Right lobe of liver (tissue), 6 donors: Measurements from ENCODE around the gene SNF8. TPM values are rescaled to one million over a fixed set of nuclear protein-coding genes. Genes with fewer than 3 reads are reported as not detected.

Experiments
- ATAC-seq, 4 donors: fragments of 200-7000 bp; cut with Tn5 transposase; one replicate each; pipeline ENCODE4 v1.9.1; 2020; ENCODE audit warnings: mild to moderate bottlenecking in 4 of 4, moderate library complexity in 4 of 4
- DNase-seq, 3 donors: peaks; one replicate each; pipeline ENCODE4 v3.0.0-alpha.2; 2020
- H3K27ac ChIP-seq, 3 donors: fragments of 200-600 bp; one replicate each; pipeline ENCODE4 v1.8.0; 2022
- H3K27me3 ChIP-seq, 2 donors: fragments of 200-600 bp; one replicate each; pipeline ENCODE4 v1.8.0; 2022
- H3K36me3 ChIP-seq, 4 donors: fragments of 200-600 bp; sonication (generic) in 1 of 4; one replicate each; pipeline versions ENCODE4 v1.5.1 to v1.8.0; 2017 to 2022; ENCODE audit warnings: control low read depth in 1 of 4
- H3K4me1 ChIP-seq, 4 donors: fragments of 200-600 bp; sonication (generic) in 1 of 4; one replicate each; pipeline versions ENCODE4 v1.5.1 to v1.8.0; 2017 to 2022; ENCODE audit warnings: control low read depth in 1 of 4
- H3K4me3 ChIP-seq, 3 donors: fragments of 200-600 bp; one replicate each; pipeline ENCODE4 v1.8.0; 2022
- H3K9me3 ChIP-seq, 4 donors: fragments of 200-600 bp; sonication (generic) in 1 of 4; one replicate each; pipeline versions ENCODE4 v1.5.1 to v1.8.0; 2017 to 2022; ENCODE audit warnings: control low read depth in 1 of 4
- CTCF ChIP-seq, 4 donors: fragments of 200-600 bp in 3 of 4; fragments of 450-650 bp in 1 of 4; IDR thresholded peaks; one replicate each; pipeline versions ENCODE4 v1.5.1 to v1.8.0; 2016 to 2022; ENCODE audit warnings: antibody characterized with exemption in 4 of 4, mild to moderate bottlenecking in 2 of 4
- POLR2A ChIP-seq: fragments of 450-650 bp; IDR thresholded peaks from one replicate; pipeline ENCODE4 v1.6.1; 2017; ENCODE audit warnings: antibody characterized with exemption, mild to moderate bottlenecking
- WGBS: methylation state at CpG from one replicate; pipeline ENCODE4 v1.1.6; 2018; ENCODE audit warnings: low coverage, low lambda C conversion rate; ENCODE audit not compliant: insufficient coverage; ENCODE audit errors: missing lambda C conversion rate; 5-methylcytosine and 5-hydroxymethylcytosine counted together
- intact Hi-C, 2 donors: fragments of 100-400 bp; cut with DNase I; formaldehyde crosslinking; loops; one replicate each; pipeline versions ENCODE4 v1.11.2 to v1.14.1; 2022
- total RNA-seq, 6 experiments: library from RNA; depleted of rRNA in 2 of 6; stranded (reverse); fragments of >200 nt in 2 of 6; fragmentation: NEBNext Ultra II Directional in 3 of 6; extraction: Animal tissue kit (Norgen Biotek cat#: 25700) in 3 of 6; gene quantifications; one replicate each; pipeline versions ENCODE4 v1.1.0 to v1.2.4, GENCODE V29; 2016 to 2023
- donor health status: DM: no; HTN: yes; CAD: no.
- donor health status: DM: no; HTN: no; CAD: no.
- donor health status: DM: no; HTN: no; CAD: no.
- donor health status: DM: no; HTN: yes; CAD: no.
- donor health status: DM: no; HTN: yes; CAD: no.

SNF8 gene
- total RNA-seq, 6 experiments from 2014 or later = 35.8 to 62.9 (median 47.5) TPM

DNA sequence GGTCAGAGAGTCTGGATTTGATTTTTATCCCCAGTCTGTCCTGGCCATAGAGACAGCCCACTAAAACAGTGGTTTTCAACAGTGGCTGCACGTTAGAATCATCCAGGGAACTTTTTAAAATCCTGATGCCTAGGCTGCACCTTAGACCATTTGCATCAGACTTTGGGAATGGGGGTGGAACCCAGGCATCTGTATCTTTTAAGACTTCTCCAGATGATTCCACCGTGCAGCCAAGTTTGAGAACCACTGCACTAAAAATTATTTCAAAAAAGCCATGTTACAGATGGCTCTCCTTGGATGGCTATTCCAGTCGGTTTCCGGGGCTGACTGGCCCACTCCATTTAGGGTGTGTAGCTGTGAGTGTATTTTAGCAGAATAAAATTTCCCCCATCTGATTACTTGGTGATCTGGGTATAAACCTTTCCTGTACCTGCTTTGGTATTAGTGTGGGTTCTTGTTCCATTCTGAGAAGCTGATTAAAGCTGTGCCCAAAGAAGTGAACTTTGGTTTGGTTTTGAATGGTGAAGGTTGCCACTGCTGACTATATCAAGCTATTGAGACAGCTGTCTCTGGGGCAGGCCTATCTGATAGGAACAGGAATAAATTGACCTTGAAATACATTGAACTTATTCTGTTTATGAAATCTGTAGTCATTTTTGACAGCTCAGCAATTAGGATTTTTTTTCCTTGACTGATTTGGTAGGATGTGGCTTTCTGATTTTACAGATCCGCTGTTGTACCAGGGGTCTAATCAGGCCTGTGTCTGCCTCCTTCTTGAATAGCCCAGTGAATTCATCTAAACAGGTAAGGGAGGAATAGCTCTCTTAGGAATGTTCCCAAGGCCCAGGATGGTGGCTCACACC lies 50.8 kb downstream of the SNF8 start:
- Histone ChIP-seq H3K4me3 (peak overlapping the region in 2 of 3 donors; percentile 80 to 83), H3K9me3 (no peaks in the 10 kb centered on the region), H3K27ac (no peak overlapping the region), H3K4me1 (peaks cover 0 to 17% (median 3%) of the 10 kb centered on the region in 4 donors), H3K27me3 (no peaks in the 10 kb centered on the region), H3K36me3 (peaks cover 0 to 12% (median 0%) of the 10 kb centered on the region in 4 donors)
- intact Hi-C loops = no loop called here
- WGBS = 59% methylated on average over 3 of the region's 5 CpGs
- ATAC-seq (no peak), DNase-seq (no peak)
- TF ChIP-seq CTCF (IDR thresholded peaks at IDR 0.05) (no peak), POLR2A (no peak)

DNA sequence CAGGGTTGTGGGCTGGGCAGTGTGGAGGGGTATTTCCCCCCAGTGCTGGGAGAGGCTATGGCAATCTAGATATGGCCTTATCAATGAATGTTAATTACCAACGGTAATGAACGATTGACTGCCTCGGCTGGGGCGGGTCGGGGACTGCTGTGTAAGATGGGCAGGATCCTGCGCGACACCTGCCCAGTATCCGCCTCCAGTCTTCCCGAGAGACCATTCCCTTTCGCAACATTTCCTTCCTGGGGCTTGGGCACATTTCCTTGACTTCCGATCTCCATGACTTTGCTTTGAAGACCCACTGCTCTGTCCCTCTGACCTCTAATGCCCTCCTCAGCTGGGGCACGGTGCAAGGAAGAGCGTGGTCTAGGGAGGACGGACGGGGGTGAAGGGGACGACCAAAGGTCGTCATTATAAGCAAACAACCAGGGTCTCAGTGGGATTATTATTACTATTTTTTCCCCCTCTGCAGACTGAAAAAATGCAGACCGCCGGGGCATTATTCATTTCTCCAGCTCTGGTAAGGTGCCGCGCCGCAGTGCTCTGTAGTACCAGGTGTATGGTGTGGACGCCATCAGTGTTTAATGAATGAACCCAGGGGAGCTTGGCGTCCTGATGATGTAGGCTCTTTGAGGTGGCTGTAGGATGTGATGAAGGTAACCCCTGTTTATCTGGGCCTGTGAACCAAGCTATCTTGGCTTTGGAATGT lies 51.5 kb downstream of the SNF8 start:
- DNase-seq (no peak), ATAC-seq (no peak)
- peaks cover 0 to 12% (median 0%) of the 10 kb centered on the region in 4 donors for H3K36me3 ChIP-seq
- peak overlapping the region; percentile 57 to 83 (median 80) for H3K4me3 ChIP-seq
- intact Hi-C loops = no loop called here
- peaks cover 0 to 17% (median 3%) of the 10 kb centered on the region in 4 donors for H3K4me1 ChIP-seq
- 2% methylated on average over 16 of the region's 24 CpGs for WGBS
- no peaks in the 10 kb centered on the region for H3K27me3 ChIP-seq
- no peaks in the 10 kb centered on the region for H3K9me3 ChIP-seq
- TF ChIP-seq POLR2A (no peak), CTCF (IDR thresholded peaks at IDR 0.05) (no peak)
- H3K27ac ChIP-seq = peak overlapping the region; percentile 52 to 67 (median 59)

GRCh38 chr17:48890086-48890485 lies 54.6 kb downstream of the SNF8 start:
- no peak for TF ChIP-seq CTCF (IDR thresholded peaks at IDR 0.05)
- TF ChIP-seq POLR2A = no peak
- ATAC-seq = no peak
- Histone ChIP-seq H3K9me3 (no peaks in the 10 kb centered on the region), H3K4me3 (no peak overlapping the region), H3K4me1 (peaks cover 0 to 17% (median 3%) of the 10 kb centered on the region in 4 donors), H3K27ac (no peak overlapping the region), H3K27me3 (no peaks in the 10 kb centered on the region), H3K36me3 (peaks cover 0 to 3% (median 0%) of the 10 kb centered on the region in 4 donors)
- no peak for DNase-seq
- intact Hi-C loops = no loop called here
- whole genome bisulfite sequencing = 79% methylated on average over 2 of the region's 2 CpGs

GRCh38 chr17:48883171-48883570 lies 61.5 kb downstream of the SNF8 start:
- Histone ChIP-seq H3K9me3 (no peaks in the 10 kb centered on the region), H3K27me3 (no peaks in the 10 kb centered on the region), H3K36me3 (no peaks in the 10 kb centered on the region), H3K27ac (no peak overlapping the region), H3K4me3 (no peak overlapping the region), H3K4me1 (no peaks in the 10 kb centered on the region)
- 61% methylated on average over 10 of the region's 10 CpGs for WGBS
- ATAC-seq (no peak), DNase-seq (no peak)
- TF ChIP-seq CTCF (IDR thresholded peaks at IDR 0.05) (no peak), POLR2A (no peak)
- intact Hi-C loops = loop anchor here (5.0 to 10.0 kb wide), 3 partner anchors 152 to 208 kb away; partner anchors contain the start of genes PRAC1 (in 1 of the 2) and PRAC2 (in 1 of the 2)
